HG02970 (cell line): ENCODE measurements around the gene AKAP13.

Experiments used
- ATAC-seq: cut with Tn5 transposase; IDR thresholded peaks from one replicate; pipeline ENCODE4 v1.9.1; 2021; ENCODE audit warnings: mild to moderate bottlenecking, moderate library complexity, moderate number of reproducible peaks; ENCODE audit not compliant: unreplicated experiment, low FRiP score

The AKAP13 gene

DNA sequence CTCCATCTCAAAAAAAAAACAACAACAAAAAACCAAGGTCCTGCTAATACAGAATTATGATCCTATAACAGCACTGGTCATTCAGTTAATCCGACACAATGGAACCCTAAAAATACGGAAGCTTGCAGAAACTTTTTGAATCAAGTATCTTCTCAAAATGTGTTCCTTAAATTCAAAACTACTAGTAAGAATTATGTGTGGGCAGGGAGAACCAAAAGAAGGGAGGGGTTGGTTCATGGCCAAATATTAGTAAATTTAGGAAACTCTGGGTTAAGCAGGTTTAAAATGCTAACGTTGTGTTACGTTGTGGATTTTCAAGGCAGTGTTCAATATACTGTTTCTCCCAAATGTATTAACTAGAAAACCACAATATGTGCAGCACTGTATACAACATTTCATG, 298.8 kb downstream of the AKAP13 start:
- no peak for ATAC-seq

DNA sequence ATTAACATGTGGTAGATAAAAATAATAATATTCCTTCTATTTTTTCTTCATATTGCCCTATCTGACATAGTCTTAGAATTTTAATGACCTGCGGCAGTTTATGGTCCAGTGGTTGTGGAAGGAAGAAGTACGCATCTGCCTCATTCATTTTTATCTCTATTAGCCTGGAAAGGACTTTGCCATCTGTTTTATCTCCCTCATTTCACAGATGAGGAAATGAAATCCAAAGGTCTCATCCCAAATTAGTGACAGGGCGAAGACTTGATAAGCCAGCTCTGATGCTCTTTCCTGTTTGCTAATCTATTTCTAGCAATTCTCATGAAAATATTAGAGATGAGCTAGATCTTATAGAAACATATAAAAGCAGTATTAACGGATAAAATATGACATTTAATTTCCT, 301.0 kb downstream of the AKAP13 start:
- ATAC-seq: no peak

DNA sequence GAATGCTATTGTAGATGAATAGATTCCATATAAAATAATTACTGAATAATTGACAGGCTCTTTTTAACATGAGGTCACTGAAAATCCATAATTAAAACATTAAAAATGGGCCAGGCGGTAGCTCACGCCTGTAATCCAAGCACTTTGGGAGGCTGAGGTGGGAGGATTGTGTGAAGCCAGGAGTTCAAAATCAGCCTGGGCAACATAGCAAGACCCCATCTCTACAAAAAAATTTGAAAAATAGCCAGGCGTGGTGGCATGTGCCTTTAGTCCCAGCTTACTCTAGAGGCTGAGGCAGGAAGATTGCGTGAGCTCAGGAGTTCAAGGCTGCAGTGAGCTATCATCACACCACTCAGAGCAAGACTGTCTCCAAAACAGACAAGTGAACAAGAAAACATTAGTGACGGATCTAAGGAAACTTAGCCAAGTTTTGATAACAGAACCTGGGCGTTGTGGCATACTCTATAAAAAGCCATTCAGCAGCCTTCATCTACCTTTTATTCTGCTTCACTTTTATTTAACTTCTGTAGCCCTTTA, 303.8 kb downstream of the AKAP13 start:
- ATAC-seq: no peak

DNA sequence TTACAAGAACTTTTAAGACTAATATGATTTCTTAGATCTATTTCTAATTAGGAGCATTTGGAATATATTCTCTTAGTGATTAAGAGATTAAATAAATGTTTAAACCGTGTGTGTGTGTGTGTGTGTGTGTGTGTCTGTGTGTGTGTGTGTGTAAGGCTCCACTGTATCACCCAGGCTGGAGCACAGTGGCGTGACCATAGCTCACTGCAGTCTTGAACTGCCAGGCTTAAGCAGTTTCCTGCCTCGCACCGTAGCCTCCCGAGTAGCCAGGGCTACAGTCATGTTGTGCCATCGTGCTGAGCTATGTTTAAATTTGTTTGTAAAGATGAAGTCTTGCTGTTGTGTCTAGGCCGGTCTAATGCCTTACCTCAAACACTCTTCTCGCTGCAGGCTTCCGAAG, 305.0 kb downstream of the AKAP13 start:
- ATAC-seq: no peak

DNA sequence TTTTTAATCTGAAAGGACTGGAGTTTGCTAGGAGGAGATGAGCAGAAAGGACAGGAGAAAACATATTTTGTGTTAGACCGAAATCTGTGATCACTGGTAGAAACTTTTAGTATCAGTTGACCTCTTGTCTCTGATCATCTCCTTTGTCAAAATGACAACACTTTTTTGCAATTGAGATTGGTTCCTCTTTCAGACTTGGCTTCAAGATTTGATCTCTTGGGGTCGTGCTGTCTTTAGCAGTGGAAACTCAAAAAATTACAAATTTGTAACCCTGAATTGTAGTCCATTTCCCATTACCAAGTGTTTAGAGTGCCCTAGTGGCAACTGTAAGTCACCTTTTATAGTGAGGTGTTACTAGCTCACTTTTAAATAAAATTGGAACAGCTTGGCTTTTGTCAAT, 306.9 kb downstream of the AKAP13 start:
- ATAC-seq: no peak

DNA sequence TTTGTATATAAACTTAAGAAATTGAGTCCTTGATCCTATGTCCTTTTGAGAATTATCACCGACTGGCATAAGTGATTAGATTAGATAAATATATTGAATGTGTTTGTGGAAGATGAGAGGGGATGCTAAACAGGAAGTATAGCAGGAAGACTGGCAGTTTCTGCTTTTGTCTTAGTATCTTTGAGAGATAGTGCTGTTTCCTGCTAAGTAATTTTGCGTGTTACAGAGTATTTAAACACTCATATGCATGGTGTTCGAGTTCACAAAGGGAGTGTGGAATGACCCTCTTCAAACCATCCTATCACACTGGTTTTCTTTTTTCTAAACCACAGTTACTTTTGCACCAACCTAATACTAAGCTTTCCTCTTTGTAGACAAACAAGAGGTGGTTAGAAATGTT, 308.3 kb downstream of the AKAP13 start:
- ATAC-seq: no peak

DNA sequence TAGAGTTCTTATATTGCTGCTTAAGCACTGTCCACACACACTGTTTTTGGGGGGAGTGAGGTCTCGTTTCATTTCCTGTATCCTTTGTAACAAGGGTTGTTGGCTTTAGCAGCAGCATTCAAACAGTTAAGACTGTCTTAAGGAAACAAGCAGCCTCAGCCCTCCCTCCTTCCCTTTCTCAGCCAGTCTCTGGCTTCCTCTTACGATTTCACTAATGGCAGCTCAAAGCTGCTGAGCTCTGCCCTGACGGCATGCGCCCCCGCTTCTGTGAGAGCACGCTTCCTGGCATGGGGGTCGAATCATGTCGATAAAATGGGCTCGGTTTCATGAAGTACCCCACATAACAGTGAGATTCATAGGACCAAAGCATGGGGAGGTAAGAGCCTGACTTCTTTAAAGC, 309.3 kb downstream of the AKAP13 start:
- no peak for ATAC-seq

DNA sequence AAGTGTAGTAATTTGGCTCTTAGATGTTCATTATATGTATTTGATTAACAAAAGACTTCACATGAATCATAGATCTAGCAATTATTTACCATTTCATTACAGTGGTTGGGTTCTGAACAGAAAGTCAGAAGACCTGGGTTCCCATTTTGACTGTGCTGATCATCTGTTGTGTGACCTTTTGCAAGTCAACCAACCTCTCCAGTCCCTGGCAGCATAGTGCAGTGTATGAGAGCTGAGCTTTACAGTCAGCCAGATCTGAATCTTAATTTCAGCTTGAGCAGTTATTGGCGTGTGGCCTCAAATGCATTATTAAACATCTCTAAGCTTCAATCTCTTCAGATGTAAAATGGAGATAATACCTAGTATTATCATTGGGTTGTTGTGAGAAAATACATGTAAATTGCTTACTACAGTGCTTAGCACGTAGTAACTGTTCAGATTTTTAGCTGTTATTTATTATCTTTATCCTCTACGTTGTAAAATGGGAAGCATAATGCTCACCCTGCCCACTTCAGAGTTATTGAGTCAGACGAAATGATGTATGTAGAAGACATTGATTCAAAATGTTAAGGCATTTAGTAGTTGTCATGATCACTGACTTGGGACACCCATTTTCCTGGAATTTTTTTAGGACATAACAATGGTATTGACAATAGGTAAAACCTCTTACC, 310.3 kb downstream of the AKAP13 start:
- ATAC-seq: no peak

DNA sequence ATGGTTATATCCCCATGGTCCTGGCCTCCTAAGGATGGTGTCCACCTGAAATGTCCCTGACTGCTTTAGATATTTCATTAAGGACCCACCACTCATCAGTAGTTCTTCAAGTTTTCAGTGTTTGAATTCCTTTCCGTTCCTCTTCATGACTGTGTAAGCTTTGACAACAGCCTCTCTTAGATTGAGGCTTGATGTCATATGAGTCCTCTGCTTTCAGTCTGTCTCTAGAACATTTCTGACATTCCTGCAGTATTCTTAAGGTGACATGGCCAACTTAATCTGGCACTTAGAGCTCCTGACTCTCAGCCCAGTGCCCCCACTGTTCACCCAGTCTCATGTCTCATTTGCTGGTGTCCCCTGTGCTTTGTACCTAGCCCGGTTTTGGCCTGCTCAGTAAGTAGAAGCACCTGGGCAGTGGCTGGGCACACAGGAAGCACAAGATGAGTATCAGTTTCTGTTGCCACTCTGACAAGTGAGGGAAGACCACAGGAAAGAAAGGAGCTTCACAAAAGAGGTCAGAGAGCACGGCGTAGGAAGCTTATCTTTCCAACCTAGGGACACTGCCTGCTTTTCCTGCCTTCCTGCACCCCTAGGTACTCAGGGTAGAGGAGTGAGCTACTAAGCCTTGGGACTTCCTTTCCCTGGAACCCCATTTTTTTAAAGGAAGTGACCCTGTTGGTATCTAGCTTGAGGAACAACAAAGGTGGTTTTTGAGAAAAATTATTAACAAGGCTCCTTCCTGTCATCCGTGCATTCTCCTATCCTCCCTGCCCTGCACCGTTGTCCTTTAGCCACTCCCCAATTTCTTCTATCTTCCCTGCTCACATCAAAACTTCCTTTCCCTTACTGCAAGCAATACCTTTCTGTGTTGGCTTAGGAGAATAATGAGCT, 311.2 kb downstream of the AKAP13 start:
- no peak for ATAC-seq

DNA sequence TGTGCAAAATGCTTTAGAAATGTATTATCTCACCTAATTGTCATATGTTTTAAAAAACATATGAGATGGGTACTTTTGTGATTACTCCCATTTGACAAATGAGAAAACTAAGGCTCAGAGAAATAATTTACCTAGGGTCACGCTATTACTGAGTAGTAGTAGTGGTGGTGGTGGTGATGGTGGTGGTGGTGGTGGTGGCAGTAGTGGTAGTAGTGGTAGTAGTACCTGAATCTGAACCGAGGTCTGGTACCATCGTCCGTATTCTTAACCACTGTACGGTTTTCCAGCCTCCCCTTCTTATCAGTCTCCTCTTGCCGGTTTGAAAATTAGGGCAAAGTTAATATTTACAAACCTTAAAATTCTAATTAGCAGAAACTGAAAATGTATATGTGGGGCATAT, 311.9 kb downstream of the AKAP13 start:
- no peak for ATAC-seq

DNA sequence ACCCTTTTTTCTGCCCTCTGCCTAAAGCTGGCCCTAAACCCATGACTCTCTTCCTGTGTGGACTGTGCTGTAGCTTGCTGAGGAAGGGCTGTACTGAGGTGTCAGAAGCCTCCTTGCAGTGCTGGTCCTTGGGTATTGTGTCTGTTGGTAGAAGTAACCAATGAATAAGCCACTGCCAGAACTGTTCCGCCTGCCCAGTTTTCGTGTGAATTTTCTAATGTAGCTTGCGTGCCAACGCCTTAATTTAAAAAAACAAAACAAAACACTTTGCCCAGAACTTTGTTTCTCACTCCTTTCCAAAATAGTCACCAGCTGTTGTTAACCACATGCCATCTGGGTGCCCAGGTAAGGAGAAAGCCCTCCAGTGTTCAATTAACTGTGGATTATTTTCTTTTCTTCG, 312.5 kb downstream of the AKAP13 start:
- no peak for ATAC-seq

DNA sequence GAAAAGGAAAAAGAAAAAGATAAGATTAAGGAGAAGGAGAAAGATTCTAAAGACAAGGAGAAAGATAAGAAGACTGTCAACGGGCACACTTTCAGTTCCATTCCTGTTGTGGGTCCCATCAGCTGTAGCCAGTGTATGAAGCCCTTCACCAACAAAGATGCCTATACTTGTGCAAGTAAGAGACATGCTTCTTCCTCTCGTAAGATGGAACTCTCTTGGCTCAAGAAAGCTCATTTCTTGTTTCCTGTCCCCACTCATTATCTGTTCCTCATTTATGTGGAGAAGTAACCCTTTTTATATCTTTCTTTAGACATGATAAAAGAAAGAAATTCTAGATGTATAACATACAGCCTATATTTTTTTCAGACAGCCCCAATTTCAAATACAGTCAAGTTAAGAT, 312.9 kb downstream of the AKAP13 start:
- ATAC-seq: no peak

DNA sequence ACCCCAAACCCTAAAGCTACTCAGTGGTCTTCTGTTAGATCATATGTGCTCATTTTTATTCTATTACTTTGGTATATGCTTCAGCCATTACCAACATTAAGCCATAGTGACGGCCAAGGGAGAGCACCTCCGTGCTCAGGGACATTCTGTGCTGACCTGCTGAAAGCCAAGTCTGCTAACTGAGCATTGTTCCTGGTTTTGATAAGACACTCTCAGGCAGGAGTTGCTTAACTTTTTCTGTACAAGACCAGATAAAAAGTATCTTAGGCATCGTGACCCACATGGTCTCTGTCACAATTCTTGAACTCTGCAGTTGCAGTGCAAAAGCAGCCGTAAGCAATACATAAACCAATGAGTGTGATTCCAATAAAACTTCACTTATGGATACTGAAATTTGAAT, 313.7 kb downstream of the AKAP13 start:
- ATAC-seq: no peak

DNA sequence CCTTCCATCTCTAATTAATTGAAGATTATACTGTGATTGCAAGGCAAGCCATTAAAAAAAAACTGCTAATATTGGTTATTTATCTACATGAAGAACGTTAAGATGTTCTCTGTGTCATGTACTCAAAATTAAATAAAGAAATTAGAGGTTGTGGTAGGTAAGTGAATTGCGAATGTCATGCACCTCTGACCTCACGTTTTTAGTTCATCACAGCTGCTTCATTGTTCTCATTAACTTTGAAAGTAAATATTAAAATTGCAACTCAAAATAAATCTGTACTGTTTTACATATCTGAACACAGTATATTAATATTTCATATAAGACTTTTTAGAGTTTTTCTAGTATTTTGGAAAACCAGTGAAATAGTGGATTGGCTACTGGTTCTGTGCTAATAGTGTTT, 320.4 kb downstream of the AKAP13 start:
- no peak for ATAC-seq

DNA sequence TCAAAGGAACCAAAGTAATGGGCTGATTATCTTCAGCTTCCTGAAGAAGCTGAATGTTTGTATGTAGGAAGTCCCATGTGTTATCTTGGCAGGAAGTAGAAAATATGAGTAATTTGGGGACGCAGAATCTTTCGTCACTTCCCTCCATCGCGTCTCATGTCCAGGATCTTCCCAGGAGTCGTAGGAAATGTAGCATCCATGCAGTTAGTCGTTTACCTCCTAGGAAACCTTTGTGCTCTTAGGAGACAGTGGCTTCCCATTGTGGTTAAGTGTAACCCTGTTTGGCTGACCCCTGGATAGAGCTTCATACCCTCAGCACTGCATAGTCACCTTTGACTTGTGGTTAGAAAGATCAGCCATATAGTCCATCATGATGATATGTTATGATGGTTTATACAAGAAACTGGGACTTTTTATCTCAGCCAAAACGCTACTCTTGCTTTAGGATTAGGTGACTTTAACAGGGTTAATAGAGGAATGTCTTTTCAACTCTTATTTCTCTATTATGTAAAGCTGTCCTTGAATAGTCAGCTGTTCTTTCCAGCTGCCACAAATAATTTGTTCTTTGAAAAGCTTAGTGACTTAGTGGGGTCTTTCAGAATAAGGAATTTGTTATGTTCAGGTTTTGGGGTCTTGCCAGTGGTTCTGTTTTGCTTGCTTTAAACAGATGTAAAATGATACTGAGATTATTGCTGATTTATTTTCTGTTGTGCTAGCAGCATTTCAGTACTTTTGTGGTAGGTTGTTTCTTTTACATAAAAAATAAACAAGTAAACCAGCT, 322.1 kb downstream of the AKAP13 start:
- ATAC-seq: no peak

DNA sequence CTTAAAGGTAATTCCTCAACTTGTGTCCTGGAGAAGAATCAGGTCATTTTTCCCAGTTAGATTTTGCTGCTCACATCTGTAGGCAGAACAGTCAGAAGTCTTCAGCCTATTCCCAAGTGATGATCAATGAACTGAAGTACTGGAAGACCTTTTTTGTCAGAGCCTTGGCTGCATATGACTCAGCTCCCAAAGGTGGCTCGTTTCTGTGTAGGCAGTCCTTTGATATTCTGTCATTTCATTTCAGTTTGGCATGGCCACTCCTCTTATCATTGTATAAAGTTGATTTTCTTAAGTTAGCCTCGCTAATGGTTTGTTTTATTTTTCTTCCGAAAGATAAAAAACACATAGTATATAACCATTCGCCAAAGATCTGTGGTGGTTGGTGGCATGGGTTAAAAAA, 323.7 kb downstream of the AKAP13 start:
- no peak for ATAC-seq

DNA sequence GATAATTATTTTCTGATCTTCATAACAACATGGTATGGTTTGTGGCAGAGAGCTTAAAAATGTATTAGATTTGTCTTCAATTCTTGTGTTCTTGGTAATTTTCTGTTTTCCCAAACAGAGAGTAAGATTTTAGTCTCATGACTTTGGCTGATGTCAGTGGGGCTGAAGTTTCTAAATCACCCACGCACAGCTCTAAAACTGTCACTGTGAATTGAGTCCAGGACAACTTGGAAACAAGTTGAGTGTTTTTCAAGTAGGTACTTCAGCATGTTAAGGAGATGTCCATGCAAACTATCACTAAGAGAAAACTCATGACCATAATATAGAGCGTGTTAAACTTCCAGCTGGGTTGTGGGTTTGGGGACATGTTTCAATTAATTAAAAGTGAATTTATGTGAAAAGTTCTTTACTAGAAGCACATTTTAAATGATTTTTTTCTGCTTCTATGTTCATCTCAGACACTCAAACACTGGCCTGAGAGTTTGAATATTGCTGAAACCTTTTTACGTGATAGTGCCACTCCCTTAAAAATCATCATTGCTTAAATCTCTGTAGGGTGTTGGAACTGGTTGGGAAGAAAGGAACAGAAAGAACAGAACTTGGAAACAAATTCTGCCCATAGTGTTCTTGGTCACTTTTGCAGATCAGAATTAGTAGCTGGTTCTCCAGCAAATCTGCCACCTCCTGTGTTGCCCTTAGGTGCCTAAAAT, 324.5 kb downstream of the AKAP13 start:
- ATAC-seq: no peak

DNA sequence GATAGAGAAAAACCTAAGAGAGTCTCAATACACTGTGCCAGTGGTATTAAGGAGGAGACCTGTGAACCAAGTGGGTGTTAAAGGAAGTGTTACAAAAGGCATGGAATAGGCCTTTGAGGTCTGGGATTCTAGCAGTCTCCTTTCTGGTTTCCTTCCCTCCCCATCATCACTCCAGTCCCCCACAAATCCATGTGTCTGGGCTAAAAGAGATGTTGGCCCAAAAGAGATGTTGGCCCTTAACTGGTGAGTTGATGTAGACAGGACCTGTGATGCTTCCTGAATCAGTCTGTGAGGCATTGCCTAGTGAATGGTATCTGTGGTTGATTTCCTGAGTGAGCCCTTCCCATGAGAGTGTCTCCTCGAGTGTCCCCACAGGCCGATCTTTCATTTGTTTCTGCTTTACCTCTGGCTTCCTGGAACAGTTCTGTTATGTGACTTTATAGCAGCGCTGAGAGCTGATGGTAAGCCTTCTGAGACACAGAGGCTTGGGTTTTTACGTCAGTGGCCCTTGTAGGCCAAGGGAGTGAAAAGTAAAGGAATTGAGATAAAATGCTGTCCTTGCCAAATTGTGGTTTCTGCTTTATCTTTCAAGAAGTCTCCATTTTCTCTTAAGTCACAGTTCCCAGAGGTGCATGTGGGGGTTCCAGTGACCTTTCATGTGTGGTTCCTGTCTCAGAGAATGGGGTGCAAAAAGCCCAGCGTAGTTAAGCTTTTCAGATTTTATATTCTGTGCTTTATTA, 326.5 kb downstream of the AKAP13 start:
- no peak for ATAC-seq

DNA sequence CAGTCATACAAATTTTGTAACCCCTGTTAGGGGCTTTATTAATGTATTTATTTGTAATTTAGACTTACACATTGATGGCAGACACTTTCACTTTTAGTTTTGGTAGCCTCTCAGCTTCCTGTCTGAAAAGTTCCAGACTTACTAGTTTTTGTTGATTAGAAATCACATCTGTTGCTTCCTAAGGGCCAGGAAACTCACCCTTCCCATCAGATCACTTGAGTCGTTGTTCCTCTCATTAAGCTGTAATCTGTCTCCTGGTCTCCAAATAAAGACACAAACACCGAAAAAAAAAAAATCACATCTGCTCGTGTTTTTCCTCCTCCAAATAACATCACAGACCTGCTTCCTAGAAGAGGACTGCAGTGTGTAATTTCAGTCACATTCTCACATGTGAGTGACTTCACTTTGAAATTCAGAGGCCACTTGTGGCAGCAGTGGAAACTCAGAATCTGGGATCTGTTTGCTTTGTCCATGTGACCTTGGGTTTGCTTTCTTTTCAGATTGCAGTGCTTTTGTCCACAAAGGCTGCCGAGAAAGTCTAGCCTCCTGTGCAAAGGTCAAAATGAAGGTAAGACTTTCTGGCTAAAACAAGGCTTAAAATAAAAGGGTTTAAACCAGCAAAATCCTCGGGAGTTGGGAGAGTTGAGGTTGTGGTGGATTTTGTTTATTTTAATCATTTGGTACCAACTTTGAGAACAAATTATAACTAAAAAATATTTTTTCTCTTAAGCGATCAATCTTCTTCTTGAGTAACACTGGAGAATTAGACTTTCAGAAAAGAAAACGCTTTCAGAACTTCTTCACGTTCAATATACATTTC, 327.3 kb downstream of the AKAP13 start:
- no peak for ATAC-seq
